Activated CD4-positive, alpha-beta memory T cell treated with anti-CD3 and anti-CD28 coated beads for 36 hours (primary cell): ENCODE measurements around the gene PC. TPM values are rescaled to one million over a fixed set of nuclear protein-coding genes. Genes with fewer than 3 reads are reported as not detected.
A peak's percentile ranks its signal among the peaks of the same experiment; 100 is the strongest.

ENCODE experiments used
- CTCF ChIA-PET: fragments of 350-600 bp; sonication (Branson Sonifier 250); formaldehyde crosslinking; loops from one replicate; lab custom pipeline; 2021; ENCODE audit warnings: antibody characterized with exemption, inconsistent platforms; lab: Charles Lee
- POLR2A ChIA-PET: fragments of 350-600 bp; sonication (Branson Sonifier 250); formaldehyde crosslinking; loops from one replicate; lab custom pipeline; 2021; ENCODE audit warnings: antibody characterized with exemption; lab: Charles Lee
- DNase-seq: peaks from one replicate; pipeline ENCODE4 v3.0.0-alpha.2; 2020
- H3K27ac Mint-ChIP-seq: one replicate; pipeline ENCODE4 v1.8.0; 2021; ENCODE audit warnings: mixed read lengths
- H3K27me3 Mint-ChIP-seq: one replicate; pipeline ENCODE4 v1.8.0; 2021; ENCODE audit warnings: mixed read lengths
- H3K36me3 Mint-ChIP-seq: one replicate; pipeline ENCODE4 v1.8.0; 2021; ENCODE audit warnings: mixed read lengths
- H3K4me1 Mint-ChIP-seq: one replicate; pipeline ENCODE4 v1.8.0; 2021; ENCODE audit warnings: low read depth, mixed read lengths
- H3K4me3 Mint-ChIP-seq: one replicate; pipeline ENCODE4 v1.8.0; 2021; ENCODE audit warnings: mild to moderate bottlenecking, mixed read lengths
- H3K9me3 Mint-ChIP-seq: one replicate; pipeline ENCODE4 v1.8.0; 2021; ENCODE audit warnings: mixed read lengths
- intact Hi-C: fragments of 100-400 bp; cut with micrococcal nuclease; formaldehyde crosslinking; loops from one replicate; pipeline ENCODE4 v1.15.1; 2023
- total RNA-seq, 2 experiments: library from RNA; stranded (reverse); gene quantifications; one replicate each; pipeline ENCODE4 v1.2.3, GENCODE V29; 2021

PC gene
- total RNA-seq, 2 experiments from 2014 or later, result 13.1 to 15.3 TPM

- Mint-ChIP-seq H3K27me3 (no peaks in the 10 kb centered on the region), H3K27ac (no peak overlapping the region), H3K4me3 (no peak overlapping the region), H3K36me3 (no peaks in the 10 kb centered on the region), H3K4me1 (peaks cover 15% of the 10 kb centered on the region), H3K9me3 (no peaks in the 10 kb centered on the region)
- intact Hi-C loops, result no loop called here
- DNase-seq, result no peak
- ChIA-PET POLR2A (interaction anchor here (0.6 kb wide), 1 partner anchor 209 kb away, joined by 3 read pairs; no protein-coding TSS in a partner anchor), CTCF (interaction anchor here (1.0 to 1.6 kb wide), 3 partner anchors 8 to 211 kb away, joined by 3 to 9 read pairs (median 3); no protein-coding TSS in a partner anchor)
These were observed 73.7 kb downstream of the PC start for GRCh38 chr11:66884443-66884842.

GRCh38 chr11:66883016-66883965, 74.9 kb downstream of the PC start:
- no peaks in the 10 kb centered on the region for H3K9me3 Mint-ChIP-seq
- no peak overlapping the region for H3K4me3 Mint-ChIP-seq
- peak; percentile 78 for DNase-seq
- intact Hi-C loops, result loop anchor here (1.0 kb wide), 2 partner anchors 49 to 189 kb away; no protein-coding TSS in a partner anchor
- H3K36me3 Mint-ChIP-seq, result no peaks in the 10 kb centered on the region
- no peak overlapping the region for H3K27ac Mint-ChIP-seq
- H3K4me1 Mint-ChIP-seq, result peaks cover 15% of the 10 kb centered on the region
- H3K27me3 Mint-ChIP-seq, result no peaks in the 10 kb centered on the region
- CTCF ChIA-PET, result interaction anchor here (0.7 to 6.0 kb wide), 17 partner anchors 8 to 210 kb away, joined by 3 to 29 read pairs (median 3); no protein-coding TSS in a partner anchor
- POLR2A ChIA-PET, result no interaction called here

DNA sequence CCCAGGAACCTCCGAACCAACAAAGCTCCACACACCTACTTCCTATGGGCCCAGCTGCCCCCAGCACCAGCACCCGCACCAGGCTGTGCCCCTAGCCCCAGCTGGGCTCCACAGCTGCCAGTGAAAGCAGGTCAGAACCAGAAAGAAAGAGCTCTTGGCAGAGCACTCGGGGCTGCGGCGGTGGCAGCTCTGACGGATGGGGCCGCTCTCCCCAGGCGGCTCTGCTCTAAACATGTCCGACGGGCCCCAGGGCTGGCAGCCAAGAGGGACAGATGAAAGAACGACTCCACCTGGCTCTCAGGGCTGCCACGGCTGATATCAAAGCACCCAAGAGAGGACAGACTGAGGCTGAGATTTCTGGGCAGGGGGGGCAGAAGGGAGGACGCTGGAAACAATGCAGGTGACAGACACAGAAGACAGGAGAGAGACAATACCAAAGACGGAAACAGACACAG, 75.6 kb downstream of the PC start:
- POLR2A ChIA-PET, result no interaction called here
- Mint-ChIP-seq H3K4me1 (peaks cover 15% of the 10 kb centered on the region), H3K27me3 (no peaks in the 10 kb centered on the region), H3K27ac (no peak overlapping the region), H3K4me3 (no peak overlapping the region), H3K9me3 (no peaks in the 10 kb centered on the region), H3K36me3 (no peaks in the 10 kb centered on the region)
- CTCF ChIA-PET, result interaction anchor here (0.7 to 6.0 kb wide), 9 partner anchors 8 to 197 kb away, joined by 3 to 29 read pairs (median 3); no protein-coding TSS in a partner anchor
- no peak for DNase-seq
- intact Hi-C loops, result loop anchor here (1.0 kb wide), 2 partner anchors 48 to 188 kb away; no protein-coding TSS in a partner anchor

- Mint-ChIP-seq H3K9me3 (no peaks in the 10 kb centered on the region), H3K36me3 (no peaks in the 10 kb centered on the region), H3K4me1 (peaks cover 15% of the 10 kb centered on the region), H3K4me3 (no peak overlapping the region), H3K27ac (no peak overlapping the region), H3K27me3 (no peaks in the 10 kb centered on the region)
- CTCF ChIA-PET, result interaction anchor here (0.7 to 6.0 kb wide), 4 partner anchors 17 to 216 kb away, joined by 3 to 29 read pairs (median 4); no protein-coding TSS in a partner anchor
- DNase-seq, result no peak
- intact Hi-C loops, result no loop called here
- POLR2A ChIA-PET, result no interaction called here
These were observed 76.2 kb downstream of the PC start for GRCh38 chr11:66881927-66882452.

DNA sequence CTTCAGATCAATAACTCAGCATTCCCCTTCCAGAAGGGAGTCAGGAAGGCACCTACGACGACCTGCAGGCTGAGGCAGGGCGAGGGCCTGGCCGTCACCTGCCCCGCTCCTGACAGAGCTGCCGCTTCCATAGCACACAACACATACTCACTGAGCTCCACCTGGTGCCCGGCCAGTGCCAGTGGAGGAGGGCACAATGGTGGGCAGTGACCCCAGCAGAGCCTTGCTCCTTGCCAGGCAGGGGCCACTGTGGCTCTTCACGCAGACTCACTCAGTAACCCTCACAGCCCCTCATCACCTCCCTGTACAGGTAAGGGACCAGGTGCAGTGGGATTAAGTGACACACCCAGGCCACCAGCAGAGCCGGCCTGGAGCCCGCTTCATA, 76.7 kb downstream of the PC start:
- no peak overlapping the region for H3K4me3 Mint-ChIP-seq
- intact Hi-C loops, result no loop called here
- CTCF ChIA-PET, result interaction anchor here (0.7 to 6.0 kb wide), 6 partner anchors 17 to 215 kb away, joined by 3 to 29 read pairs (median 4); no protein-coding TSS in a partner anchor
- H3K9me3 Mint-ChIP-seq, result no peaks in the 10 kb centered on the region
- H3K36me3 Mint-ChIP-seq, result no peaks in the 10 kb centered on the region
- no peak for DNase-seq
- H3K4me1 Mint-ChIP-seq, result peaks cover 15% of the 10 kb centered on the region
- H3K27ac Mint-ChIP-seq, result no peak overlapping the region
- POLR2A ChIA-PET, result interaction anchor here (0.6 kb wide), 1 partner anchor 201 kb away, joined by 4 read pairs; no protein-coding TSS in a partner anchor
- H3K27me3 Mint-ChIP-seq, result no peaks in the 10 kb centered on the region

- no peaks in the 10 kb centered on the region for H3K9me3 Mint-ChIP-seq
- intact Hi-C loops, result no loop called here
- no peaks in the 10 kb centered on the region for H3K36me3 Mint-ChIP-seq
- H3K4me3 Mint-ChIP-seq, result no peak overlapping the region
- ChIA-PET CTCF (interaction anchor here (0.5 to 6.0 kb wide), 5 partner anchors 18 to 185 kb away, joined by 3 to 29 read pairs (median 4); no protein-coding TSS in a partner anchor), POLR2A (interaction anchor here (0.6 kb wide), 1 partner anchor 201 kb away, joined by 4 read pairs; no protein-coding TSS in a partner anchor)
- DNase-seq, result no peak
- no peaks in the 10 kb centered on the region for H3K27me3 Mint-ChIP-seq
- H3K4me1 Mint-ChIP-seq, result peaks cover 15% of the 10 kb centered on the region
- H3K27ac Mint-ChIP-seq, result no peak overlapping the region
These were observed 77.4 kb downstream of the PC start for GRCh38 chr11:66880496-66881450.

DNA sequence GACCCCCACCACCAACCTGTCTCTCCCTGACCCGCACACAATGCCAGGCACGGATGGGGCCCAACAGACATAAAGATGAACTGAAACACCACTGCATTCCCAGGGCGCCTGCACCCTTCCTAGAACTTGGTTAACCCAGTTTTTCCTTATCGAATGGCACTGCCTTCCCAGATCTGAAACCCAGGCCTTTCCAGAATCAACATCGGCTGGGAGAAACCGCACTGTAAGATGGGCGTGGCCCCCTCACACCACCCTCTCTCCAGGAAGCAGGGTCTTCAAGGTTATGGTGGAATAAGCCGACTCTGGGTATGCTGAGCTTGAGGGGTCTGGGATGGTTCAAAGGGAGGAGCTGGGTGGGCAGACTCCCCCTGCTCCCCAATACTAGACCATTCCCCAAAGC, 78.2 kb downstream of the PC start:
- intact Hi-C loops, result no loop called here
- ChIA-PET POLR2A (no interaction called here), CTCF (interaction anchor here (0.5 to 6.0 kb wide), 3 partner anchors 46 to 185 kb away, joined by 3 to 29 read pairs (median 4); no protein-coding TSS in a partner anchor)
- H3K27me3 Mint-ChIP-seq, result no peaks in the 10 kb centered on the region
- H3K4me1 Mint-ChIP-seq, result peaks cover 15% of the 10 kb centered on the region
- no peaks in the 10 kb centered on the region for H3K36me3 Mint-ChIP-seq
- H3K27ac Mint-ChIP-seq, result no peak overlapping the region
- H3K4me3 Mint-ChIP-seq, result no peak overlapping the region
- H3K9me3 Mint-ChIP-seq, result no peaks in the 10 kb centered on the region
- no peak for DNase-seq

- intact Hi-C loops, result no loop called here
- H3K27ac Mint-ChIP-seq, result no peak overlapping the region
- peaks cover 15% of the 10 kb centered on the region for H3K4me1 Mint-ChIP-seq
- H3K4me3 Mint-ChIP-seq, result no peak overlapping the region
- H3K9me3 Mint-ChIP-seq, result no peaks in the 10 kb centered on the region
- H3K27me3 Mint-ChIP-seq, result no peaks in the 10 kb centered on the region
- ChIA-PET CTCF (interaction anchor here (6.0 kb wide), 1 partner anchor 184 kb away, joined by 29 read pairs; no protein-coding TSS in a partner anchor), POLR2A (no interaction called here)
- no peak for DNase-seq
- H3K36me3 Mint-ChIP-seq, result no peaks in the 10 kb centered on the region
These were observed 78.6 kb downstream of the PC start for GRCh38 chr11:66879583-66879982.

DNA sequence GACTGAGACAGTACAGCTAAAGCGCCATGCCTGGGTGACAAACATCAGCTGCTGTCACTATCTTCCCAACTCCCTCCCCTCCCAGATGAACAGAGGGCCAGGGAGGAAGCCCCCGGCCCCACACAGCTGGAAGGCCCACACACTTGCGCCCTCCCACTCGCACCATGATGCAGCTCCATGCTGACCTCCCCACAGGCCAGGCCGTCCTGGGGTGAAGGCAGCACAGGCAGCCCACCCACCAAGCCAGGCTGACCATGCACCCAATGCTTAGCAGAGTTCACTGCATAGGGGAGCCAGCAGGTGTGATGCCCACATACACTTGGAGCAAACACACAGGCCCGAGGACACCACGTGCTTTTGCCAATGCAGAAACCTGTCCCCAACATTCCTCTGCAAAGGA, 79.2 kb downstream of the PC start:
- no peaks in the 10 kb centered on the region for H3K9me3 Mint-ChIP-seq

GRCh38 chr11:66878474-66878873, 79.7 kb downstream of the PC start:
- no peak overlapping the region for H3K27ac Mint-ChIP-seq
- H3K27me3 Mint-ChIP-seq, result no peaks in the 10 kb centered on the region
- H3K4me3 Mint-ChIP-seq, result no peak overlapping the region
- H3K9me3 Mint-ChIP-seq, result no peaks in the 10 kb centered on the region
- H3K4me1 Mint-ChIP-seq, result peaks cover 16% of the 10 kb centered on the region
- H3K36me3 Mint-ChIP-seq, result no peaks in the 10 kb centered on the region
- POLR2A ChIA-PET, result no interaction called here
- CTCF ChIA-PET, result interaction anchor here (1.3 to 6.0 kb wide), 2 partner anchors 9 to 183 kb away, joined by 3 to 29 read pairs; no protein-coding TSS in a partner anchor
- intact Hi-C loops, result no loop called here
- DNase-seq, result no peak

More for the DNA sequence above, 79.2 kb downstream of the PC start:
- H3K36me3 Mint-ChIP-seq, result no peaks in the 10 kb centered on the region
- ChIA-PET POLR2A (no interaction called here), CTCF (interaction anchor here (6.0 kb wide), 1 partner anchor 184 kb away, joined by 29 read pairs; no protein-coding TSS in a partner anchor)
- H3K27ac Mint-ChIP-seq, result no peak overlapping the region
- H3K4me3 Mint-ChIP-seq, result no peak overlapping the region
- intact Hi-C loops, result no loop called here
- no peaks in the 10 kb centered on the region for H3K27me3 Mint-ChIP-seq
- peaks cover 16% of the 10 kb centered on the region for H3K4me1 Mint-ChIP-seq
- no peak for DNase-seq
